NCI-H510A (cell line): ENCODE measurements around the gene INVS.
"Not testable (repeated sequence)": the region's sequence is repeated elsewhere in the genome, so short reads cannot be mapped to it uniquely, and the experiment has no call there.

Source experiments
- DNase-seq: peaks from one replicate; lab custom pipeline; 2025; lab: John Stamatoyannopoulos, UW

INVS gene

DNA sequence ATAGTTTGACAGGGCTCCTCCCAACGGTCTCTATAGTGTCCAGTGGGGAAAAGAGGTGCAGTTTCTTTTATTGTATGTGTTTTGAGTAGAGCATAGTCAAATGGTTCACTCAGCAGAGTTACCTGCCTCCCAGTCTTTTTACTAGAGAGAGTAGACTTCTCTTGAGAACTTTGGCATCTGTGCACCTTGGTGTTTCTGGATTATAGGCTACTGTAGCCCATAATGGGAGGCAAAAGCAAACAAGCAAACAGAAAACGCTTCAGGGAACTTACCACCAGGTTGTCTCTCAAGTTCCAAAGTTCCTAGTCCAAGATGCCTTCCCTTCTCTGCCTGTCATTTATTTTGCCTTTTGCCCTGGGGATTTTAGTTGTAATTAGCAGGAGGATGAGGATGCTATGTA, 26.2 kb downstream of the INVS start:
- DNase-seq = no peak

DNA sequence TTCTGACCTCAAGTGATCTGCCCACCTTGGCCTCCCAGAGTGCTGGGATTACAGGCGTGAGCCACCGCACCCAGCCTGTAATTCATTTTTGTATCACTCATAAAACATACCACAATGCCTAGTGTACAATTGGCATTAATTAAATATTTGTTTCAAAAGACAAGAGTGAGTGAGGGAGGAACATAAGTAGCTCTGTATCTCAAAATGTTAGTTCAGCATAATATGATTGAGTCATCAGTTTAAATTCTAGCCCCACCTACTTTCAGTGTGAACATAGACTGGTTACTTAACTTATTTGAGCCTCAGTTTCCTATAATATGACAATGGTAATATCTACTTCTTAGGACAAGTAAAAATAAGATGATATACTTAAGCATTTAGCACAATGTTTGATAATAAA, 26.9 kb downstream of the INVS start:
- no peak for DNase-seq

DNA sequence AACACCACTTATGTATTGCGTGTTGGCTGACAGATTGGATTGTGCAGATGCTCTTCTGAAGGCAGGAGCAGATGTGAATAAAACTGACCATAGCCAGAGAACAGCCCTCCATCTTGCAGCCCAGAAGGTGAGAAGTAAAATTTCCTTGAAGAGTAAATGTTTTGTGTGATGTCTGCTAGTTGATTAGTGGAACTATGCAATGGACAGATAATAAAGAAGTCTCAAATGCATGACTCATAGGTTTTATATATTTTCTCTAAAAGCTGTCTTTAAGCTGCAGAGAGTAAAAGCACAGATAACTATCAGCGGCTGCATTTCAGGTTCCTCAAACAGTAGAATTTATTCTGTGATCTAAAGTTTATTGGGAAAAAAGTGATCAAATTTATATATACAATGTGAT, 27.4 kb downstream of the INVS start:
- DNase-seq = no peak

DNA sequence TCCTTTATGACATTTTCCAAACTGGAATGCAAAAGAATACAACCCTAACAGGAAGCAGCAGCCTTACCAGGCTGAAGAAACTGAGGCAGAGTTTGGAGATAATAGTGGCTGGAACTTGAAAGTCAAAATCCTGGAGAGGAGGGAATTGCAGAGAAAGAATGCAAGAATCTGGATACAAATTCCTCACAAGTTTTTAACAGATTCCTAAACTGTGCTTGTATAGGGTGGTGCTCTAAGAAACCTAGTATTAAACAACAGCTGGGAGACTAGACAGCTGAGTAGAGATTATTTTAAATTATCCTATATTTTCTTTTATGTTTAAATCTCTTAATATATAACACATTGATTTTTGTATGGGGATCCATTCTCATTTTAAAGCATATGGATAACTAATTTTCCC, 30.7 kb downstream of the INVS start:
- no peak for DNase-seq

DNA sequence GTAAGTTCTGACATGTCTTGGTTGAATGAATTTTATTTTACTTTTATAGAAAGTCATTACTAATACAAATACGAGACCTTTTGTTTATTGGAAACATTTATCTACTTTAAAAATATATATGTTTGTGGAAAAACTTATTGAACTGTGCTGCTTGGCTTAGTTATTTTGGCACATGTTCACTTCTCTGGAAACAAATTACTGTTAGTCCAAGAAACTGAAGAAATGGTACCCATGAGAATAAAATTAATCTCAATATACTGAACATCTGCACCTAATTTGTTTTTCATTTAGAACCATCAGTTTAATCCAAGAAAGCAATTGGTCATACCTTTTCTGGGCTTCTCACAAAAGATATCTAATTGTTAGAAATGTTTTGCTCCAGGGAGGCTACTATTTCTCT, 32.2 kb downstream of the INVS start:
- no peak for DNase-seq

DNA sequence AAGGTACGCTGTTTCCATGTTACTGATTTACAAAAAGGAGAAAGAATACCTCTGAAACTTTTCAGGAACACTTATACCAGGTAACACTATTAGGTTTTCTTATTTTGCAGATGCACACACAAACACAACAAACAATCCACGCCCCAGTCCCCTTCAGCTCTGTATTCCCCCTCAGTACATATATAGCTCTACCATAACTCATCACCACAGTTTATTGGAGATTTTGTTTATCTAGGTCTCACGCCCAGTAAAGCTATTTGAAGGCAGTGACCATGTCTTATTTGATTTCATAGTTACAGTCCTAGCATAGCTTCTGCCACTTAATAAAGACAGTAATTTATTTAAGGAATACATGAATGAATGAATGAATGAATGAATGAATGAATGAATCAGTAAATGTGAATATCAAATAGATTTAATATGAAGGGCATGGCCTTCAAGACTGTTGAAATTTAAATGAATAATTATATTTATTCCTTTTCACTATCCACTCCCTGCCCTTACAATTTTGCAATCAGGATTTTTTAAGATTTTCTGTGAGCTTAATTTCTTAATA, 32.9 kb downstream of the INVS start:
- no peak for DNase-seq

DNA sequence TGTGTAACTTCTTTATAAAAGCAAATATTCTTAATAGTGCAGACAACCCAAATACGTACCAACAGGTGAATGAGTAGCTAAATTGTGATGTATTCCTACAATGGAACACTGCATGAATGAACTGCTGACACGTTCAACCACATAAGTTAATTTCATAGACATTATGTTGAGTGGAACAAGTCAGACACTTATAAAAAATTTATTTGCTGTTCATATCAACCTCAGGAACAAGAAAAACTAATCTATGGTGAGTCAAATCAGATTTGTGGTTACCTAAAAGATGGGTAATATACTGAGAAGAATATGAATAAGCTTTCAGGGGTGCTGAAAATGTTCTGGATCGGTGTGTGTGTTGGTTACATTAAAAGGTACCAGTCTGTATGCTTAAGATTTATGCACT, 35.7 kb downstream of the INVS start:
- no peak for DNase-seq

DNA sequence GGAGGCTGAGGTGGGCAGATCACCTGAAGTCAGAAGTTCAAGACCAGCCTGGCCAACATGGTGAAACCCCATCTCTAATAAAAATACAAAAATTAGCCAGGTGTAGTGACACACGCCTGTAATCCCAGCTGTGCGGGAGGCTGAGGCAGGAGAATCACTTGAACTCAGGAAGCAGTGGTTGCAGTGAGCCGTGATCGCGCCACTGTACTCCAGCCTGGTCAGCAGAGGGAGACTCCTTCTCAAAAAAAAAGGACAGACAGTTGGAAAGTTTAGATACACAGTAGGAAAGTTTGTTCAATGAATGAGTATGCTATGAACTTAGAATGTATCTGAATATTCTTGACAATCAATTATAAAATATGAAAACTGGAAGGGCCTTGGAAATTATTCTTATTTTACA, 37.8 kb downstream of the INVS start:
- not testable (repeated sequence) for DNase-seq

DNA sequence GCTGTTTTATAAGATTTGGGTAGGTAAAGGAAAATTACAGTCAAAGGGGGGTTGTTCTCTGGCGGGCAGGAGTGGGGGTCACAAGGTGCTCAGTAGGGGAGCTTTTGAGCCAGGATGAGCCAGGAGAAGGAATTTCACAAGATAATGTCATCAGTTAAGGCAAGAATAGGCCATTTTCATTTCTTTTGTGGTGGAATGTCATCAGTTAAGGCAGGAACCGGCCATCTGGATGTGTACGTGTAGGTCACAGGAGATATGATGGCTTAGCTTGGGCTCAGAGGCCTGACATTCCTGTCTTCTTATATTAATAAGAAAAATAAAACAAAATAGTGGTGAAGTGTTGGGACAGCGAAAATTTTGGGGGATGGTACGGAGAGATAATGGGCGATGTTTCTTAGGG, 41.3 kb downstream of the INVS start:
- not testable (repeated sequence) for DNase-seq

DNA sequence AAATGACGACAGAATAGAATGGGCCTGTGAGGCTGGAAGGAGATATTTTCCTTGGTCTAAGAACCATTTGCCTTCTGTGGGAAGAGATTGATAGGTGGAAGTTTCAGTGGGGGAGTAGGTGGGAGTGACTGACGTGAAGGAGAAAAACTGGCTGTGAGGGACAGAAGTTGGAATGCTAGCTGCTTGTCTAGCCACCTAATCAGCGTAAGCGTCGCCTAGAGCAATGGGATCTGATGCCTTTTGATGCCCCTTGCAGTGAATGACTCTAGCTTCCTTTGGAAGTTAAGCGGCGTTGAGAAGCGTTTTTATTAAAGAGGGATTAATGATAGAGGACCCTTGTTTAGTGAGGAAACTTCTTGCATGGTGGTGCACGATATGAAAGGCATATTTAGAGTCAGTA, 42.8 kb downstream of the INVS start:
- DNase-seq = not testable (repeated sequence)

DNA sequence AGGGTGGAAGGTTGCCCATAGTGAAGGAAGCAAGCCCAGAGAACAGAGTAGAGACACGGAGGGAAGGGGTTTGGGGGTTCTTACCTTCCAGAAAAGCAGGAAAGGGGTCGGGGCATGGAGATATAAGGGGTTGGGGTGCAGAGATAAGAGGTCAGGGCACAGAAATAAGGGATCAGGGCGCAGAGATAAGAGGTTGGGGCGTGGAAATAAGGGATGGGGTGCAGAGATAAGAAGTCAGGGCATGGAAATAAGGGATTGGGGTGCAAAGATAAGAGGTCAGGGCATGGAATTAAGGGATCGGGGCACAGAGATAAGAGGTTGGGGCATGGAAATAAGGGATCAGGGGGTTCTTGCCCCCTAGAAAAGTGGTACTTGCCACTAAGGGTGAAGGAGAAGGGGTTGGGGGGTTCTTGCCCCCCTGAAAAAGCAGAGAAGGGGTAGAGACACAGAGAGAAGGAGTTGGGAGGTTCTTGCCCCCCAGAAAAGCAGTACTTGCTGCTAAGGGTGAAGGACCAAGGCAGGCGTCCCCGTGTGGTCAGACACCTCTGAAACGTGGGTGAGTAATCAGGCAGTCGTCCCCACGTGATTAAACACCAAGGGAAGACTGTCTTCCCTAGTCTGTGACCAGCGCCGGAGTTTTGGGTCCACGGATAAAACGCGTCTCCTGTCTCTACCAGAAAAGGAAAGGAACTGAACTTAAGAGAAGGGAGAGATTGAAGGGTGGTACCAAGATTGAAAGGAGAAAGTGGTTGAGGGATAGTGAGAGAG, 46.3 kb downstream of the INVS start:
- not testable (repeated sequence) for DNase-seq

DNA sequence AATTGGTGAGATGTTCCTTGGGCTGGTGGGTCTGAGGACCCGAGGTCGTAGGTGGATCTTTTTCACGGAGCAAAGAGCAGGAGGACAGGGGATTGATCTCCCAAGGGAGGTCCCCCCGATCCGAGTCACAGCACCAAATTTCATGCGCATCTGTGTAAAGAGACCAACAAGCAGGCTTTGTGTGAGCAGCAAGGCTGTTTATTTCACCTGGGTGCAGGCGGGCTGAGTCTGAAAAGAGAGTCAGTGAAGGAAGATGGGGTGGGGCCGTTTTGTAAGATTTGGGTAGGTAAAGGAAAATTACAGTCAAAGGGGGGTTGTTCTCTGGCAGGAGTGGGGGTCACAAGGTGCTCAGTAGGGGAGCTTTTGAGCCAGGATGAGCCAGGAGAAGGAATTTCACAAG, 46.9 kb downstream of the INVS start:
- not testable (repeated sequence) for DNase-seq

DNA sequence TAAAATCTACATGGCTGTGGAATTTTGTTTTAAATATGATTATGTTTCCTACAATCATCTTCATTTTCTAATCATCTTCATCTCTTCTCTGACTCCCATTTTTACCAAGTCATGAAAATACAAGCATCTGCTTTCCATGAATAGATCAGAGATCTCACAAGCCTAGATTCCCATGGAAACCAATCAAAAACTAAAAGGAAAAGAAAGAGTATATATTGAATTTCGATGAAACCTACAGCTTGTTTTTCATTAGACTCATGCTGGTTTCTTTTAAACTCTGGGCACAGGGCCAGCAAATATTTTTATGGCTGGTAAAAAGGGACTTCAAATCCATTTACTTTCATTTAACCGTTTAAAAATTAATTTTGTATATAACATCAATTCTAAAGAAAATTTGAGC, 51.2 kb downstream of the INVS start:
- no peak for DNase-seq

DNA sequence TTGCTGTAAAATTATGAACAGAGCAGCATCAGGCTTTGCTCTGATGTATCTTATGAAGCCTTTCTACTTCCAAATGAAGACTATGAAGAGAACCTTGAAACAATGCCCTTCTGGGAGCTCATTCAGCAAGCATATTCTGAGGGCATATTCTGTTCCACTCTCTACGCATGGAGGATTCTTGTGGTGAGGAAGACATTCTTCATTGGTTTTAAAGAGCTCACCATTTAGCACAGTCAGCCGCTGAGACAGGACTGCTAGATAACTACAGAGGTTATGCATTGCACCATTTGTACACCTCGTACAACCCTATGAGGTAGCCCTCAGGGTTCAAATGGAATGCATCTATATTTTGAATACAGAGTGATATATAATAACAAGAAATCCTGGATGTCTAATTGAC, 61.0 kb downstream of the INVS start:
- no peak for DNase-seq

DNA sequence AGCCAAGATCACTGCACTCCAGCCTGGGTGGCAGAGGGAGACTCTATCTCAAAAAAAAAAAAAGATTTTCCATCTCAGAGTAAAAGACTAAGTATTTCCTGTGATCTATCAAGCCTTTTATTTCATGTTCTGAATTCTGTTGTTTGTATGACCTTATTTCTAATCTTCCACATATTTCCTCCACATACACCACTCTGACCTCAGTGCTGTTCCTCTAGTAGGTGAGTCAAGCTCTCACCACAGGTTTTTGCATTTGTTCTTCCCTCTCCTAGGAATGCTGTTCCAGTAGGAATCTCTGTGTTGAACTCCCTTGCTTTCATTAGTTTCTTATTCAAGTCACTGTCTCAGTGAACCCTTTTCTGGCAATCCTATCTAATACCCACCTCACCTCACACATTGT, 68.1 kb downstream of the INVS start:
- DNase-seq = no peak

DNA sequence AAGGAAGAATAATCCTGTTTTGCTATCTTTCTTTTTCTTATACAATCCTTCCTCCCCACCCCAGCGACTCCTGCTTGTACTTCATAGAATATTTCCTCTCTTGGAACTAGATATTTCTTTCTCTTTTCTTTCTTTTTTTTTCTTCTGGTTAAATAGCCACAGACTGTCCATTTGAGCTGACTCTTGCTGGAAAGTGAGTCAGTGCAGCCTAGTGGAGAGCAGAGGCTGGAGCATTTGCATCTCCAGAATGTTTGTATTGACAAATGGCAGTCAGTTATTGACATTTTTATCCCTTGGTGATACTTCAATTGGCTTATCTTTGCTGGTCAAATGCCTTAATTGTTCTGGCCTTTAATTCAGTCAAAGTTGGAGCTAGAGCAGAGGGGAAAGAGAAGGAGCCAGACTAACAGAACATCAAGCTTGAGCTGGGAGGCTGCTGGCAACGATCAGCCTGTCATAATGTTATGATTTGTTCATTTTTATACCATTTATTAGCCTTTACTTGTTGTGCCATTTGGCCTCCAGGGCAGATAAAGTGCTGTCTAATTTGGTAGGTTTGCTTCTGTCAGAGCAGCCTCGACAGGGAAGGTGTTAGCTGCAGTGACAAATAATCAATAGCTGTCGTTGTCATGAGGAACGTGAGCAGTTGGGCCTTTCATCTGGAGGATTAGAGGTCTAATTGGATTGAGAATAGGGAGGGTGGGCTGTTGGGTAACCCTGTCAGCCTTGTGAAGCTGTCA, 69.0 kb downstream of the INVS start:
- DNase-seq = no peak

DNA sequence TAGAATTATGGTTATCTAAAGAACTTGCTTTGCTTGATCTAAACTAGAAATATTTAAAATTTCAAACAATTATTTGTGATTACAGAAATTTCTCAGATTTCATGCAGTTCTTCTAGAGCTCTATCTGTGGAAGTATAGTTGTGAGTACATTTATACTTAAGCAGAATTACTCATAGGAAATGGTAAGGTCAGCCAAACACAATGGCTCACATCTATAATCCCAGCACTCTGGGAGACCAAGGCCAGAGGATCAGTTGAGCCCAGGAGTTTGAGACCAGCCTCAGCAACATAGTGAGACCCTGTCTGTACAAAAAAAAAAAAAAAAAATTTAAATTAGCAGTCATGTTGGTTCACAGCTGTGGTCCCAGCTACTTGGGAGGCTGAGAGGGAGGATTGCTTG, 71.0 kb downstream of the INVS start:
- no peak for DNase-seq

DNA sequence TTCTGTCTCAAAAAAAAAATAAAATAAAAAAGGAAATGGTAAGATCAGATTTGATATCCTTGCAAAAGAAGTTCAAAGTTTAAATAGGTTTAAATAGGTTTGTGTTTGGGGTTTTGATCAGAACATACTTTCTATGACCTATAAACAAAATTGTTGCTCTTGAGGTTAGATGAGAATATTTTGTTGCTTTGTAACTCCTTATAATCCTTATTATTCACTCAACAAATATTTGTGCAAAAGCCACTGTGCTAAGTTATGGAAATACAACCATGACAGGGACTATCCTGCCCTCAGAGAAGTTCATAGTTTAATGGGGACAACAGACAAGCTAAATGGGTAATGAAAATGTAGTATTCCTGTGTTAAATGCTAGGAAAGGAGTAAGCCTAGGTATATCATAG, 71.5 kb downstream of the INVS start:
- DNase-seq = no peak

DNA sequence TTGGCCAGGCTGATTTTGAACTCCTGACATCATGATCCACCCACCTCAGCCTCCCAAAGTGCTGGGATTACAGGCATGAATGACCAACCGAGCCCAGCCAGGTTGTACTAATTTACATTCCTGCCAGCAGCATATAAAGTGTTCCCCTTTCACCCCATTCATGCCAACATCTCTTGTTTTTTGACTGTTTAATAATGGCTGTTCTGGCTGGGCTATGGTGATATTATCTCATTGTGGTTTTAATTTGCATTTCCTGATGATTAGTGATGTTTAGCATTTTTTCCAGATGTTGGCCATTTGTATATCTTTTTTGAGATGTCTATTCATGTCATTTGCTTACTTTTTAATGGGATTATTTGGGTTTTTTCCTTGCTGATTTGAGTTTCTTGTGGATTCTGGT, 87.3 kb downstream of the INVS start:
- DNase-seq = no peak

DNA sequence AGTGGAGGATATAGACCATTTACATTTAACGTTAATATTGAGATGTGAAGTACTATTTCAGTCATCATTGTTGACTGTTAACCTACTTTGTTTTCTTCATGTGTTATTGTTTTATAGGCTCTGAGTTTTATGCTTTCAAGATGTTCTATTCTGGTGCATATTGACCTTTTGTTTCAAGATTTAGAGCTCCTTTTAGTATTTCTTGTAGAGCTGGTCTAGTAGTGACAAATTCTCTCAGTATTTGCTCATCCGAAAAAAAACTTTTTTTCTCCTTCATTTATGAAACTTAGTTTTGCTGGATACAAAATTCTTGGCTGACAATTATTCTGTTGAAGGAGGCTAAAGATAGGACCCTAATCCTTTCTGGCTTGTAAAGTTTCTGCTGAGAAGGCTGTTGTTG, 91.3 kb downstream of the INVS start:
- no peak for DNase-seq

DNA sequence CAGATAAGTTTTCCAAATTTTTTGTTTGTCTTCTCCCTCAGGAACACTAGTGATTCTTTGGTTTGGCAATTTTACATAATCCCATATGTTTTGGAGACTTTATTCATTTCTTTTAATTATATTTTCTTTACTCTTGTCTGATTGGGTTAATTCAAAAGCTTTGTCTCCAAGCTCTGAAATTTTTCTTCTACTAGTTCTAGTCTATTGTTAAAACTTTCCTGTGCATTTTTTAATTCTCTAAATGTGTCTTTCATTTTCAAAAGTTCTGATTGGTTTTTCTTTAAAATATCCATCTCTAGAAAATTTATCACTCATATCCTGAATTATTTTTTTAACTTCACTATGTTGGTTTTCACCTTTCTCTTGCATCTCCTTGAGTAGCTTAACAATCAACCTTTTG, 92.2 kb downstream of the INVS start:
- DNase-seq = no peak

DNA sequence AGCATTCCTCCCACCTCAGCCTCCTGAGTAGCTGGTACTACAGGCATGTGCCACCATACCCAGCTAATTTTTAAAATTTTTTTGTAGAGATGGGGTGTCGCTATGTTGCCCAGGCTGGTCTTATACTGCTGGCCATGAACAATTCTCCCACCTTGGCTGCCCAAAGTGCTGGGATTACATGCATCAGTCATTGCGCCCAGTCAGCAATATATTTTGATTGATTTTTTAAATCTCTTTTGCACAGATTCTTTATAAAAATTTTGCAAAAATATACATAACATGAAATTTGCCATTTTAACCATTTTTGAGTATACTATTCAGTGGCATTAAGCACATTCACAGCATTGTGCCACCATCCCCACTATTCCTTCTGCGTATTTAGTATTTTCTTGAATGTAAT, 94.0 kb downstream of the INVS start:
- DNase-seq = no peak

DNA sequence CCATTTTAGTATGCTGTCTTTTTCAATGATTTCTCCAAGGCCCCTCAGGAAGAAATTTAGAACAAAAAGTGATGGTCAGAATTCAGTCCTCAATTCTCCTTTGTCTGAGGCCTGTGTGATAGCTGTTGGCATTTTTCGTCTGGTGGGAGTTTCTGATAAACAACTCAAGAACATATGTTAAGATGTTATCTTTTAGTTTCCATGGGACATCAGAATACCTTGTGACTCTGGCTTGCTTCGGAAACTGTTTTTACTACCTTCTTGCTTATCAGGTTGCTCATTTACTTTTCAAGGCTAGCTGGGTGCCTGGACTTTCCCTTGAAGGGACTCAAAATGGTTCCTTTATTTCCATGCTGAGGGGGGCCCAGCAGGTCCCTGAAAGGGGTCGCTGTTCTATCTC, 97.2 kb downstream of the INVS start:
- DNase-seq = no peak

DNA sequence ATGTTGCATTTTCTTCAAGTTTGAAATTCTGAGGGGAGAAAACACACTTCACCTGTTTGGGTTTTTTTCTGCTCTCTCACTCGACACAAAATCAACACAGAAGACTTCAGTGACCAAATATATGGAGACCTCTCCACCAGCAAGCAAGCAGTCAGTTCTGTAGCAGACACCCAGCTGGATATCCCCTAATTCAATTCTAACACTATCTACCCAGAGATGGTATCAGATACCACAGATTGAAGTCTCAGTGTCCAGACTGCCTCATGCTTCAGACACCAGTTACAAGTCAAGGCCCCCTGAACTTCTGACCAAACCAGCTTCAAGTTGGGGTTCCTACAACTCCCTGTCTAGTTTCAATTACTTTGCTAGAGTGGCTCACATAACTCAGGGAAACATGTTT, 97.8 kb downstream of the INVS start:
- DNase-seq = no peak
